Heart left ventricle (tissue), 13 donors: ENCODE data around the gene SYT9.

ENCODE experiments used
- POLR2A ChIP-seq, 2 donors: fragments of 450-650 bp; IDR thresholded peaks; one replicate each; pipeline ENCODE4 v1.6.1; 2017; ENCODE audit warnings: antibody characterized with exemption in 2 of 2, mild to moderate bottlenecking in 2 of 2, moderate library complexity in 2 of 2
- TF ChIP-seq, protein P1 (sequence below), 12 donors: fragments of 200-600 bp; sonication (generic) in 4 of 12; IDR thresholded peaks; one replicate each; pipeline versions ENCODE4 v1.5.0 to v1.8.0; 2018 to 2022; ENCODE audit warnings: antibody characterized with exemption in 12 of 12, mild to moderate bottlenecking in 5 of 12
- donor health status: ischemic (EF 13 %, LVEDD 7.1; RV severe dilation, severe dysfunction).
- donor health status: DM: no; HTN: yes; CAD: no.
- donor health status: DM: no; HTN: no; CAD: no.
- donor health status: ischemic (EF 25% LVEDD 6.9; RV normal size, moderate dysfunction).
- donor health status: ischemic (EF 25% LVEDD 5.7; RV mildly dilated, moderate dysfunction).
- donor health status: ischemic (EF 35%, LVEDD 5.7; RV mildly dilated, moderate dysfunction).
- donor health status: nonischemic (EF 11% LVEDD 7.7; RV severe dilation, severe dysfunction).
- donor health status: DM: yes; HTN: yes; CAD: no.
- donor health status: PGD.
- donor health status: ischemic (EF 29% LVEDD 5.4; RV normal size, mild dysfunction).
- donor health status: nonischemic (EF 23%, LVEDD 6.1; RV moderate dilation, normal function).

DNA sequence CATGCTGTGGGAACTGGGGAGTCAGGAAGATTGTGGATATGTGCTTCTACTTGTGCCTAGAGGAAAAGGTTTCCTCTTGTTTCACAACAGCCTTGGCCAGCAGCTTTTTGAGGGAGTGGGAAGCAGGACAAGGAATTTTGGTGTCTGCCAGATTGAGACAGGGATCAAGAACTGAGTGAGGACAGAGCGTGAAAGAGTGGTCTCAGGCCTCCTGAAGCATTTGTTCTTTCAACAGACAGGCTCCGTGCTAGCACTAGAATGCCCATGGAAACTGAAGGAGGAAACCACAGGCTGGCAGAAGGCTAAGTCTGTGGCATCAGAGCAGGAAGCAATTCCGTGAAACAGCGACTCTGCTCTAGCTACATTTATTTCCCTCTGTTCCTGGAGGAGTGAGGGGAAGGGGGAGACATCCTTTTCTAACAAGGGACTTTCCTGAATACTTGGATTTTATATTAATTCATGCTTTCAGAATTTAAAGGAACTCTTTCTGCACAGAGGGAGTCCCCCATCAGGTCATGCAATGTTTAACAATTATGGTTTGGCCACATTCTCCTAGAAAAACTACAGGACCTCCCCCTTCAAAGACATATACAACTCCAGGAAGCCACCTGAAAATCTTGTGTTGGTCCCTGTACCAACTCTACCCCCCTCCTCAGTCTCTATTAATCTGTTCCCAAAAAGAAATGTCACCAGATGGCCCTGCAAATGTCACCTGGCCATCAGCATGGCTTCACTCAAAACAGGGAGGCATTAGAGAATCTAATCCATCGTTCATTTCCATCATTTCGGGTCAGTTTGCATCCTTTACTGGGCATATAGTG is 96.1 kb downstream of the SYT9 start:
- TF ChIP-seq, protein P1, sequence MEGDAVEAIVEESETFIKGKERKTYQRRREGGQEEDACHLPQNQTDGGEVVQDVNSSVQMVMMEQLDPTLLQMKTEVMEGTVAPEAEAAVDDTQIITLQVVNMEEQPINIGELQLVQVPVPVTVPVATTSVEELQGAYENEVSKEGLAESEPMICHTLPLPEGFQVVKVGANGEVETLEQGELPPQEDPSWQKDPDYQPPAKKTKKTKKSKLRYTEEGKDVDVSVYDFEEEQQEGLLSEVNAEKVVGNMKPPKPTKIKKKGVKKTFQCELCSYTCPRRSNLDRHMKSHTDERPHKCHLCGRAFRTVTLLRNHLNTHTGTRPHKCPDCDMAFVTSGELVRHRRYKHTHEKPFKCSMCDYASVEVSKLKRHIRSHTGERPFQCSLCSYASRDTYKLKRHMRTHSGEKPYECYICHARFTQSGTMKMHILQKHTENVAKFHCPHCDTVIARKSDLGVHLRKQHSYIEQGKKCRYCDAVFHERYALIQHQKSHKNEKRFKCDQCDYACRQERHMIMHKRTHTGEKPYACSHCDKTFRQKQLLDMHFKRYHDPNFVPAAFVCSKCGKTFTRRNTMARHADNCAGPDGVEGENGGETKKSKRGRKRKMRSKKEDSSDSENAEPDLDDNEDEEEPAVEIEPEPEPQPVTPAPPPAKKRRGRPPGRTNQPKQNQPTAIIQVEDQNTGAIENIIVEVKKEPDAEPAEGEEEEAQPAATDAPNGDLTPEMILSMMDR (IDR thresholded peaks at IDR 0.05), result no peak
- TF ChIP-seq POLR2A (IDR thresholded peaks at IDR 0.05), result no peak
